ENCODE data around the gene RIMOC1.

Gene RIMOC1

DNA sequence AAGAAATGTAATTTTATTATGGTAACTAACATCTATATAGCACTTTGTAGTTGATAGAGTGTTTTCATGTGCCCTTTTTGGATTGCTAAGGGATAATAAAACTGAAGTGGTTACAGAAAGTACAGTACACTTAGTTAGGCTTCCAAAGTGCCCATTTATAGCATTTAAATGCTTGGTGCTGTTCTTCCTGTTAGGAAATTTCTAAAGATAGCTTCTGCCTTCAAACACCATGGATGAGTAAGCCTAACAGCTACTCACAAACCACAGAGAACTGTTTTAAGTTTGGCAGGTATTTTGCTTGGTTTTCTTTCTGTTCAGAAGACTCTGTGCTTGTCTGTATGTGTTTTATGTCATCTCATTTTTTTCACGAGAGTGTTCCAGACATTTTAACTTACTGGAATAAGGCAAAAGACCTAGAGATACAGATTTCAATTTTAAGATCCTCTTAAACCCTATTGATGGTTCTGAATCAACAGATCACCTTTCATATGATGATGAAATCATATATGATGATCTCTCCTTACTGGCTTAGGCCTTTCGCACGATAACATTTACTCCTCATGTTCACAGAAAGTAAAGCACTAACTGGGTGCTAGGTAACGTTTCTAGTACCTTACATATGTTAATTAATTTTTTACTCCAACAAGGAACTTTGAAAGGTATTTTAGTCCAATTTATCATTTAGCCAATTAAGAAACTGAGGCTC lies 4.4 kb downstream of the RIMOC1 start:
- TF ChIP-seq GATA3 (IDR thresholded peaks at IDR 0.05; ENCODE audit: low read depth, low read length) (no peak), GATA2 (IDR thresholded peaks at IDR 0.05; ENCODE audit: low read depth, low read length) (no peak)

DNA sequence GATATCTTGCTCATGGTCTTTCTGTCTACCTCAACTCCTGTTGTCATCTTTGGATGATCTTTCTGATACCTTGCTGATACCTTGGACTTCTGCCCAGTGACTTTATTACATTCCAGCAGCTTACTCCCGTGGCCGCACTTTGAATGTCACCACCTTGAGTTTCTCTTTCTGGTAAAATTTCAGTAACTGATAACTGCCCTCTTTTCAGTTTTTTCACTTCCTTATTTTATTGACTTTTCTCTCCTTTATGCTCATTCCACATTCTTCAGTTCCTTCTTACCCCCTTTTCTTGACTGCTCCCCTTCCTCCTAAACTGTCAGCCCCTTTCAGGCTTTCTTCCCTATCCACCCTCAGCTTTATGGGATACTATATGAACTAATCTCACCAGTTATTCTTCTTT lies 14.0 kb downstream of the RIMOC1 start:
- TF ChIP-seq GATA3 (IDR thresholded peaks at IDR 0.05; ENCODE audit: low read depth, low read length) (no peak), GATA2 (IDR thresholded peaks at IDR 0.05; ENCODE audit: low read depth, low read length) (no peak)

DNA sequence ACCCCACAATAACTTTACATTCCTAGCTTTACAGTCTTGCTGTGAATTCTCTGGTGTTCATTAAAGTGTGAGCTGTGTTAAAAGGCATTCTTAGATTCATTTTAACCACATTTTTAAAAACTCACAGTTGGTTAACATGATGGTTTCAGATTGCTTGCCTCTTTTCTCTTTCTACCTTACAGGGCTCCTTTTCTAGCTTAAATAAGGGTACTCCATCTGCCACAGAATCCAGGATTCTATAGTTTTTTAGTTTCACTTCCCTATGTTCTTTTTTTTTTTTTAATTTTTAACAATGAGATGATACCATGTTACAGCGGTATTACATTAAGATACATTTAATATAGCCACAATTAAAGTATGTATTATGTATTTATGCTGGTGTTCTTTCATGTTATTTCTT lies 17.0 kb downstream of the RIMOC1 start:
- TF ChIP-seq GATA3 (IDR thresholded peaks at IDR 0.05; ENCODE audit: low read depth, low read length) (no peak), GATA2 (IDR thresholded peaks at IDR 0.05; ENCODE audit: low read depth, low read length) (no peak)

DNA sequence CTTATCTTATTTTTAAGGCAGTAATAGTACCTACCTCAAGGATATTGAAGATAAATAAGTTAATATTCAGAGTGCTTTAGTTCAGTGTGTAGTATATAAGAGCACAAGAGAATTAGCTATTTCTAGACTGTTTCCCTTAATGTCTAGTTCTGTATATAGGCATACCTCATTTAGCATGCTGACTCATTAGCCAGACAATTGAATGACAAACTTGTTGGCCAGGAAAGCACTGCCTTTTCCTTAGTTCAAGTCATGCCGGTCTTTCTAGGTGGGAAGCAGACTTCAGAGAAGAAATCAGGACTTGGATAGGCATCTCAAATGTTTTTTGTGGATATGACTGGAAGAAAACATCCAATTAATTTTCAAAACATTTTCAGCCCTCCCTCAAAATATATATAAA lies 17.7 kb downstream of the RIMOC1 start:
- TF ChIP-seq GATA2 (IDR thresholded peaks at IDR 0.05; ENCODE audit: low read depth, low read length) (no peak), GATA3 (IDR thresholded peaks at IDR 0.05; ENCODE audit: low read depth, low read length) (no peak)

DNA sequence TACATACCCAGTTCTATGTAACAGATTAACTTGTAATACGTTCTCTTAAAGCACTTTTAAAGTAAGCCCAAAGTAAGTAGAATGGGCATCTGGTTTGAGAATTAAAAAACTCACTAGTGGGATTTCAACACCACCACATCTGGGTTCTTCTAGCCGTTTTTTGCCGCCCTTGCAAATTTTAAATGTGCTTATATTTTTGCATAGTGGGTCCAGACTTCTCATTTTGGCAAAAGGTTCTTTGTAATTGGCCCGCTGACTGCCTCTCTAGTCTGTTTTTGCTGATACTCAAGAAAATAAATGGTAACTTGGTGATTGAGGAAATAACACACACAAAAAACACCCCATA lies 20.4 kb downstream of the RIMOC1 start:
- TF ChIP-seq GATA3 (IDR thresholded peaks at IDR 0.05; ENCODE audit: low read depth, low read length): no peak
- no peak for TF ChIP-seq GATA2 (IDR thresholded peaks at IDR 0.05; ENCODE audit: low read depth, low read length)

DNA sequence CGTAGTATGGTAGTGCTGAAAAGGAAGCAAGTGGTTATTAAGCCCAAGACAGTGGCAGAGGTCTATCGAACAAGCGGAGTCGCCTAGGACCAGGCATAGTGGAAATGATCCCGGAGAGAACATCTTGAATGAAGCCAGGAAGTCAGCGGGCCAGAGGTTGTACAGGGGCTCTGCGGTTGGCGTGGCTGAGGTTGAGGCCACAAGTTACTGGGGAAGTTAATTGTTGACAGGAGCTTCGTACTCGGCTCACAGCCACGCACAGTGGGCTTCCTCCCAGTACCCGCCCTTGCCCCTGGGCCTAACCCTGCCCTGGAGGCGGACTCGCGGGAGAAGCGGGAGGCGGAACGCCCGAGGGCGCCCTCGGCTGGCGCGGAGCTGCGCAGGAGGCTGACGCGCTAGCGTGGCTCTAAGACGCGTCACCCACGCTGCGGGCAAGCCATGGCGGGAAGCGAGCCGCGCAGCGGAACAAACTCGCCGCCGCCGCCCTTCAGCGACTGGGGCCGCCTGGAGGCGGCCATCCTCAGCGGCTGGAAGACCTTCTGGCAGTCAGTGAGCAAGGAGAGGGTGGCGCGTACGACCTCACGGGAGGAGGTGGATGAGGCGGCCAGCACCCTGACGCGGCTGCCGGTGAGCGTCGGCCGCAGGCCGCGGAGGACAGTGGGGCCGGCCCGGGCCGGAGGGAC lies 20.9 kb downstream of the RIMOC1 start, which contains the start of gene FBXO4:
Gene FBXO4 (plus strand): TSS at position 410 of the 683 bp plus-strand sequence. CDS start 29 bp downstream, at position 439.
- TF ChIP-seq GATA3 (IDR thresholded peaks at IDR 0.05; ENCODE audit: low read depth, low read length) (no peak), GATA2 (IDR thresholded peaks at IDR 0.05; ENCODE audit: low read depth, low read length) (no peak)

DNA sequence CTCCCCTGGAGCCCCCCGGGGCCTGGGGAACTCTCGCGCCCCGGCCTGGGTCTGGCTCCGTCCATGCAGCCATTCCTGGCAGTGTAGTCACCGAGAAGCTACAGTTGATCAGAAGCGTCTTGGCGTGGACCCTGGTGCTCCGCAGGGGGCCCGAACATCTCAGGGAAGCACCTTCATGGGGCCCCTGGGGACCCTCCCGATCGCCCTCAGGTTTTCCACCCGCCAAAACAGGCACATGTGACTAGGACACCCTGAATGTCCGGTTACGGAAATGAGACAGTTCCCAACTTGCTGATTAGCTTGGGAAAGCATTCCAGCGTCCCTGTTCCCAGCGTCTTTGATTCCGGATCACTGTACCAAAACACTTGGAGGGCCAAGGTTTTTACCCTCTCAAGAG lies 21.4 kb downstream of the RIMOC1 start:
- TF ChIP-seq GATA2 (IDR thresholded peaks at IDR 0.05; ENCODE audit: low read depth, low read length) (no peak), GATA3 (IDR thresholded peaks at IDR 0.05; ENCODE audit: low read depth, low read length) (no peak)

DNA sequence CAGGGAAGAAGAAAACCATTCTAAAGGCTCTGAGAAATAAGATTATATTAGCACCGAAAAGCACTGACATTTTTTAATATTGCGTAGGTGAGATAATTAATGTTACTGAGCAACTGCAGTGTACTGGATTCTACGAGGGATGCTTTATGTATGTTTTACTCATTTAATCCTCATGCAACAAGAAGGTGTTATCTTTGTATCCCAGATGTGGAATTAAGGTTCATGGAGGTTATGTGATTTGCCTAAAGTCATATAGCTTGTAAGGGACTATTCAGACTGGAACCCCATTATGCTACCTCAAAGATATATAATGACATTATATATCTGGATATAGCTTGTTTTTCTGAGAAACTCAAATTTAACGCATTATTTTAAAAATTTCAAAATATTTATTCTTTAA lies 23.5 kb downstream of the RIMOC1 start:
- TF ChIP-seq GATA2 (IDR thresholded peaks at IDR 0.05; ENCODE audit: low read depth, low read length) (no peak), GATA3 (IDR thresholded peaks at IDR 0.05; ENCODE audit: low read depth, low read length) (no peak)

DNA sequence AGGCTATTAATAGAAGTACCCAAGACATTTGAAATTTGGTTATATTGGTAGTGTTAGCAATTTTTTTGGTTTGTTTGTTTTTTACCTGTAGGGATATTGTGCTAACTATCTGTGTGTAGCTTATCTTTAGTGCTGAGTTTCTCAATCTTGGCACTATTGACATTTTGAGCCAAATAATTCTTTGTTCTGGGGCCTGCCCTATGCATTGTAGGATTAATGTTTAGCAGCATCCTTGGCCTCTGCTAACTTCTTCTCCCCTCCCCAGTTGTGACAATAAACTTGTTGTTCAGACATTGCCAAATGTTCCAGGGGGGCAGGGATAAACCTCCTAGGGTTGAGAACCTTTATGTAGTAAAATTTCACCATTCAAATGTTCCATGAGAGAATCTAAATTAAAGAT lies 24.9 kb downstream of the RIMOC1 start:
- no peak for TF ChIP-seq GATA2 (IDR thresholded peaks at IDR 0.05; ENCODE audit: low read depth, low read length)
- TF ChIP-seq GATA3 (IDR thresholded peaks at IDR 0.05; ENCODE audit: low read depth, low read length): no peak

DNA sequence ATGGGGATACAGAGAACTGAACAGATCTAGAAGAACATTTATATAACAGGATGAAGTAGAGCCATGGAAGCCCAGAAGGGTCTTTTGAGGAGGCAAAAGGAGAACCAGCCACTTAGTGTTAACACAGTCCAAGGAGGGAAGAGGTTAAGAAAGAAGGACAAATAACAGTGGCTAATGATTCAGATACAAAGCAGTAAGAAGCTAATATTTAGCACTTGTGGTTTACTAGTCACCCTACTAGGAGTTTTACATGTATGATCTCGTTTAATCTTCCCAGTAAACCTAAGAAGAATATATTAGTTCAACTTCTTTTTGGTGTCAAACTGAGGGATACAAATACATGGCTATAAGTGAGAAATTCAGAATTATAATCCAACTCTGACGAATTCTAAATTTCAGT lies 28.6 kb downstream of the RIMOC1 start:
- TF ChIP-seq GATA2 (IDR thresholded peaks at IDR 0.05; ENCODE audit: low read depth, low read length) (no peak), GATA3 (IDR thresholded peaks at IDR 0.05; ENCODE audit: low read depth, low read length) (no peak)

DNA sequence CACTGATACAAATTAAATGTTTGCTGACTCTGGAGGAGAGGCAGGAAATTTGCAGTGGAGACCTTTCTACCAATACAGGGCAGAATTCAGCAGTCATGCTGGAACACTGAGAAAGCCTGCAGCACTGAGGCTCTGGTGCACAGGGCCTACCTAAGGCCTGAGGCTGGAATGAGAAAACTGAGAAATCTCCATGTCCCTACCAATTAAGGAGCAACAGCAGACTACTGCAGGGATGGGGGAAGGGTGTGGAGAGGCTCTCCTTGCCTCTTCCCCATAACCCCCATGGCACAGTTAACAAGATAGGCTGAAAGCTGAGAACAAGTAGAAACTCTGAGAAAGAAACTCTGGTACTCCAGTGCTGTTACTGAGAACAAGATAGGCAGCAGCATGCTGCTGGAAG lies 31.4 kb downstream of the RIMOC1 start:
- no peak for TF ChIP-seq GATA2 (IDR thresholded peaks at IDR 0.05; ENCODE audit: low read depth, low read length)
- TF ChIP-seq GATA3 (IDR thresholded peaks at IDR 0.05; ENCODE audit: low read depth, low read length): no peak

DNA sequence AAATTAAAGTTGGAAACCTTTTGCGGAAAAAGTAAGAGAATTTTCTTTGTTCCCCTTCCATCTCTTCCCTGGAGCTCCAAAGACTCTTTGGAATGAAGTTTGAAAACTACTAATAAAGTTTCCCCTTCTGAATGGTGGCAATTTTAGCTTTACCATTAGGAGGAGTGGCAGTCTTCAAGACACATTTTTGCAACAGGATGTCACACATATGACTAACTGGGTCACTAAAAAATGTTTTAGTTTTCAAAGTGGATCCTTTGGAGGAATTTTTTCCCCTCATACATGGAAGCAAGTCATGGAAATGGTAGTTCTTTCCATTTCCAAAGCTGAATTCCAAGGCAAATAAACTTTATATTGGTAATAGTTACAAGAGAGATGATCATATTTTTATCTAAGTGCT lies 36.5 kb downstream of the RIMOC1 start:
- TF ChIP-seq GATA2 (IDR thresholded peaks at IDR 0.05; ENCODE audit: low read depth, low read length) (no peak), GATA3 (IDR thresholded peaks at IDR 0.05; ENCODE audit: low read depth, low read length) (no peak)

DNA sequence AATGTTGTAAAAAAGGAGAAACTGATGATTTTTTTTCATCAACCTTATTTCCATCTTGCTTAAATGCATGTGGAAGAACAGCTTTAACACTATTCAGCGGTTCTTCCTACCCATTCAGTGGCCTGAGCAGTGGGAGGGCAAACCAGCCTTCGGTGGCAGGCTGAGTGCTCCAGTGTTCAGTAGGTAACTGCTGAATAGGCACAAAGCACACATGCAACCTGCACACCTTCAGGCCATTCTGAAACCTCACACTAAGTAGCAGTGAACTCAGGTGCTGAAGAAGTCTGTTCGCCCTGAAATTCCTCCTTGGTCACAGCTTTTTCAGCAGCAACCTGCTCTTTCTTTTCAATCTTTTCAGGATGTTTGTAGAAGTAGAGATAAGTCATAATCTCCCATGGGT lies 47.1 kb downstream of the RIMOC1 start:
- TF ChIP-seq GATA3 (IDR thresholded peaks at IDR 0.05; ENCODE audit: low read depth, low read length) (no peak), GATA2 (IDR thresholded peaks at IDR 0.05; ENCODE audit: low read depth, low read length) (no peak)

Measured in SH-SY5Y (cell line).